H1 (cell line): ENCODE results near the gene CLDN3. TPM values are rescaled to one million over a fixed set of nuclear protein-coding genes. Genes with fewer than 3 reads are reported as not detected.

ENCODE experiments used
- CTCF ChIA-PET: fragments of 300-600 bp; sonication (Branson Sonifier 250); formaldehyde crosslinking; loops from one replicate; lab custom pipeline; 2021; ENCODE audit not compliant: partially characterized antibody; lab: Charles Lee
- POLR2A ChIA-PET: fragments of 300-600 bp; sonication (Branson Sonifier 250); formaldehyde crosslinking; loops from one replicate; lab custom pipeline; 2021; ENCODE audit warnings: inconsistent platforms; ENCODE audit not compliant: partially characterized antibody; lab: Charles Lee
- DNase-seq, 2 experiments: peaks; one replicate each; pipeline versions ENCODE4 v3.0.0 to v3.0.0-alpha.2; 2010 to 2022; ENCODE audit warnings: low spot score in 2 of 2, low read depth in 1 of 2, mixed read lengths in 1 of 2
- FAIRE-seq: peaks from 2 replicates; lab custom pipeline; 2011; peaks lifted over from hg19 to GRCh38; lab: Jason Lieb, UNC
- H2AFZ ChIP-seq: 2 replicates; pipeline ENCODE4 v1.8.1; 2012; ENCODE audit warnings: low read length, inconsistent platforms
- H2AK5ac ChIP-seq: 2 replicates; pipeline ENCODE4 v1.6.1; 2013; ENCODE audit warnings: low read depth, low read length
- H2BK120ac ChIP-seq: replicated peaks from 2 replicates; pipeline ENCODE3; 2013; ENCODE audit warnings: low read depth, low read length, inconsistent platforms
- H2BK12ac ChIP-seq: 2 replicates; pipeline ENCODE4 v1.6.1; 2013; ENCODE audit warnings: low read depth, low read length
- H2BK15ac ChIP-seq: 2 replicates; pipeline ENCODE4 v1.6.1; 2013; ENCODE audit warnings: low read length
- H2BK20ac ChIP-seq: 2 replicates; pipeline ENCODE4 v1.6.1; 2013; ENCODE audit warnings: low read length
- H2BK5ac ChIP-seq: 2 replicates; pipeline ENCODE4 v1.6.1; 2013; ENCODE audit warnings: low read depth, low read length
- H3K14ac ChIP-seq: 2 replicates; pipeline ENCODE4 v1.6.1; 2013; ENCODE audit warnings: inconsistent platforms; ENCODE audit not compliant: insufficient read length
- H3K18ac ChIP-seq: 2 replicates; pipeline ENCODE4 v1.6.1; 2013; ENCODE audit warnings: low read length; ENCODE audit errors: extremely low read depth
- H3K23ac ChIP-seq: 2 replicates; pipeline ENCODE4 v1.6.1; 2013; ENCODE audit warnings: inconsistent platforms; ENCODE audit not compliant: insufficient read length
- H3K23me2 ChIP-seq: 2 replicates; pipeline ENCODE4 v1.6.1; 2013; ENCODE audit warnings: low read depth, low read length
- H3K27ac ChIP-seq: 2 replicates; pipeline ENCODE4 v1.6.1; 2011; ENCODE audit warnings: low read depth, low read length, inconsistent platforms
- H3K27me3 ChIP-seq, 4 experiments: replicated peaks in 1 of 4; 1 replicate in 1 of 4; 2 replicates in 3 of 4; pipeline versions ENCODE4 v1.6.1 to v1.8.1; 2011 to 2013; ENCODE audit warnings: low read length in 3 of 4, mild to moderate bottlenecking in 3 of 4, inconsistent platforms in 2 of 4, mixed read lengths in 2 of 4, moderate library complexity in 1 of 4; ENCODE audit not compliant: control insufficient read depth in 3 of 4, insufficient read depth in 3 of 4; ENCODE audit errors: extremely low read depth in 1 of 4
- H3K36me3 ChIP-seq, 4 experiments: 2 replicates each; pipeline versions ENCODE4 v1.6.1 to v1.8.1; 2011 to 2013; ENCODE audit warnings: mild to moderate bottlenecking in 4 of 4, low read length in 3 of 4, moderate library complexity in 2 of 4, control low read depth in 1 of 4, inconsistent platforms in 1 of 4; ENCODE audit not compliant: insufficient read depth in 4 of 4, control insufficient read depth in 2 of 4
- H3K4ac ChIP-seq: replicated peaks from 2 replicates; pipeline ENCODE3; 2013; ENCODE audit warnings: low read length, low read depth, mixed read lengths, inconsistent platforms; ENCODE audit not compliant: insufficient read length
- H3K4me1 ChIP-seq, 4 experiments: replicated peaks in 1 of 4; 1 replicate in 1 of 4; 2 replicates in 3 of 4; pipeline versions ENCODE4 v1.6.1 to v1.8.1; 2011 to 2013; ENCODE audit warnings: low read length in 3 of 4, inconsistent platforms in 2 of 4, mixed read lengths in 1 of 4; ENCODE audit not compliant: insufficient read depth in 4 of 4, control insufficient read depth in 3 of 4
- H3K4me2 ChIP-seq, 2 experiments: 2 replicates each; pipeline versions ENCODE4 v1.6.1 to v1.8.1; 2011 to 2013; ENCODE audit warnings: low read depth in 2 of 2, low read length in 2 of 2, control low read depth in 1 of 2, inconsistent platforms in 1 of 2, mild to moderate bottlenecking in 1 of 2; ENCODE audit not compliant: insufficient read depth in 1 of 2
- H3K4me3 ChIP-seq, 4 experiments: fragments of 200-600, 300-600 bp in 1 of 4; sonication (generic), shearing (Covaris generic), sonication (Bioruptor Twin) in 1 of 4; 2 replicates each; pipeline versions ENCODE4 v1.5.1 to v1.8.1; 2011 to 2016; ENCODE audit warnings: low read length in 4 of 4, low read depth in 3 of 4, control low read depth in 2 of 4, inconsistent platforms in 2 of 4, mild to moderate bottlenecking in 2 of 4, mixed read lengths in 1 of 4, moderate library complexity in 1 of 4; ENCODE audit not compliant: insufficient read depth in 2 of 4; ENCODE audit errors: extremely low read depth in 1 of 4
- H3K56ac ChIP-seq: replicated peaks from 2 replicates; pipeline ENCODE3; 2013; ENCODE audit warnings: low read depth, mild to moderate bottlenecking, mixed read lengths, low read length, inconsistent platforms; ENCODE audit not compliant: insufficient read length
- H3K79me1 ChIP-seq: 2 replicates; pipeline ENCODE4 v1.6.1; 2013; ENCODE audit warnings: low read depth, low read length, control low read depth
- H3K79me2 ChIP-seq, 2 experiments: 2 replicates each; pipeline versions ENCODE4 v1.6.1 to v1.8.1; 2012 to 2013; ENCODE audit warnings: low read length in 2 of 2, mild to moderate bottlenecking in 2 of 2, inconsistent platforms in 1 of 2; ENCODE audit not compliant: insufficient read depth in 2 of 2, control insufficient read depth in 1 of 2
- H3K9ac ChIP-seq, 4 experiments: replicated peaks in 1 of 4; 1 replicate in 1 of 4; 2 replicates in 3 of 4; pipeline versions ENCODE4 v1.6.1 to v1.8.1; 2011 to 2013; ENCODE audit warnings: low read depth in 3 of 4, low read length in 3 of 4, control low read depth in 2 of 4, mild to moderate bottlenecking in 2 of 4, moderate library complexity in 2 of 4, inconsistent platforms in 1 of 4; ENCODE audit errors: extremely low read depth in 1 of 4
- H3K9me3 ChIP-seq, 2 experiments: 2 replicates each; pipeline versions ENCODE4 v1.6.1 to v1.8.1; 2012 to 2013; ENCODE audit warnings: mild to moderate bottlenecking in 2 of 2, moderate library complexity in 2 of 2, control low read depth in 1 of 2, inconsistent platforms in 1 of 2, low read depth in 1 of 2, low read length in 1 of 2, mixed read lengths in 1 of 2; ENCODE audit not compliant: insufficient read depth in 2 of 2
- H4K20me1 ChIP-seq, 2 experiments: replicated peaks in 1 of 2; 2 replicates each; pipeline versions ENCODE3 to v1.8.1; 2011 to 2013; ENCODE audit warnings: inconsistent platforms in 2 of 2, low read length in 2 of 2, mild to moderate bottlenecking in 1 of 2; ENCODE audit not compliant: insufficient read depth in 2 of 2, control insufficient read depth in 1 of 2
- H4K5ac ChIP-seq: 2 replicates; pipeline ENCODE4 v1.6.1; 2013; ENCODE audit warnings: low read length, low read depth, mixed read lengths, inconsistent platforms; ENCODE audit not compliant: insufficient read length
- H4K8ac ChIP-seq: 2 replicates; pipeline ENCODE4 v1.8.0; 2013; ENCODE audit warnings: mild to moderate bottlenecking, moderate library complexity, low read length, inconsistent platforms; ENCODE audit not compliant: insufficient read depth; ENCODE audit errors: extremely low read depth
- H4K91ac ChIP-seq: replicated peaks from 2 replicates; pipeline ENCODE3; 2013; ENCODE audit warnings: low read length, mixed read lengths, inconsistent platforms; ENCODE audit not compliant: insufficient read length
- BACH1 ChIP-seq: IDR thresholded peaks from 2 replicates; pipeline ENCODE4 v1.6.1; 2012; ENCODE audit warnings: low read length, improper control_type of control experiment
- CBX5 ChIP-seq: fragments of 300-800, 300-1000 bp; sonication (generic); IDR thresholded peaks from 2 replicates; pipeline ENCODE4 v1.7.1; 2016; ENCODE audit warnings: antibody characterized with exemption, low read length, low read depth
- CHD2 ChIP-seq: IDR thresholded peaks from 2 replicates; pipeline ENCODE4 v1.6.1; 2012; ENCODE audit warnings: low read length, improper control_type of control experiment
- CREB1 ChIP-seq: IDR thresholded peaks from 2 replicates; pipeline ENCODE4 v1.6.1; 2012; ENCODE audit warnings: inconsistent platforms
- CTCF ChIP-seq, 3 experiments: IDR thresholded peaks; 1 replicate in 2 of 3; 2 replicates in 1 of 3; pipeline versions ENCODE4 v1.5.1 to v1.6.1; 2011; ENCODE audit warnings: low read length in 3 of 3, mild to moderate bottlenecking in 3 of 3, inconsistent platforms in 2 of 3, low read depth in 1 of 3, moderate library complexity in 1 of 3; ENCODE audit not compliant: insufficient read depth in 1 of 3; ENCODE audit errors: control extremely low read depth in 1 of 3
- EP300 ChIP-seq, 2 experiments: IDR thresholded peaks; 1 replicate in 1 of 2; 2 replicates in 1 of 2; pipeline ENCODE4 v1.6.1; 2011 to 2012; ENCODE audit warnings: low read depth in 2 of 2, low read length in 2 of 2, mild to moderate bottlenecking in 2 of 2, borderline replicate concordance in 1 of 2, inconsistent platforms in 1 of 2, moderate library complexity in 1 of 2
- JUN ChIP-seq: IDR thresholded peaks from 2 replicates; pipeline ENCODE4 v1.6.1; 2011; ENCODE audit warnings: low read depth, mild to moderate bottlenecking, improper control_type of control experiment, low read length
- JUND ChIP-seq: IDR thresholded peaks from 2 replicates; pipeline ENCODE4 v1.6.1; 2011; ENCODE audit warnings: mild to moderate bottlenecking, improper control_type of control experiment, low read length
- NANOG ChIP-seq: IDR thresholded peaks from 2 replicates; pipeline ENCODE4 v1.6.1; 2011; ENCODE audit warnings: low read length, low read depth, mild to moderate bottlenecking, inconsistent platforms; ENCODE audit not compliant: insufficient read depth, poor library complexity, severe bottlenecking
- SP2 ChIP-seq: IDR thresholded peaks from 2 replicates; pipeline ENCODE4 v1.6.1; 2012; ENCODE audit warnings: mild to moderate bottlenecking, low read length, inconsistent platforms
- TAF1 ChIP-seq: IDR thresholded peaks from 2 replicates; pipeline ENCODE4 v1.6.1; 2011; ENCODE audit warnings: mild to moderate bottlenecking, low read depth, low read length
- TCF12 ChIP-seq: IDR thresholded peaks from 2 replicates; pipeline ENCODE4 v1.6.1; 2011; ENCODE audit warnings: low read depth, mild to moderate bottlenecking, low read length
- ZNF274 ChIP-seq: IDR thresholded peaks from 2 replicates; pipeline ENCODE4 v1.7.0; 2012; ENCODE audit warnings: low read length, borderline replicate concordance; ENCODE audit errors: extremely low read depth
- WGBS, 2 experiments: shearing (Covaris generic) in 1 of 2; methylation state at CpG; one replicate each; pipeline versions ENCODE4 v1.1.6 to v1.1.7; 2013 to 2015; ENCODE audit warnings: low lambda C conversion rate in 2 of 2, mixed read lengths in 2 of 2, inconsistent platforms in 1 of 2, low coverage in 1 of 2, missing lambda C conversion rate in 1 of 2; ENCODE audit not compliant: insufficient replicate concordance in 2 of 2, insufficient coverage in 1 of 2, insufficient read length in 1 of 2; ENCODE audit errors: extremely low coverage in 1 of 2, missing lambda C conversion rate in 1 of 2; 5-methylcytosine and 5-hydroxymethylcytosine counted together
- polyA plus RNA-seq, 7 experiments: library from polyadenylated mRNA; depleted of rRNA in 3 of 7; stranded (reverse) in 5 of 7; unstranded in 2 of 7; fragments of >200 nt in 5 of 7; fragments of 200-250 nt in 2 of 7; gene quantifications; 1 replicate in 5 of 7; 2 replicates in 1 of 7; 4 replicates in 1 of 7; pipeline versions ENCODE4 v1.2.1 to v1.2.3, GENCODE V29; 2011 to 2013; ENCODE audit warnings: missing spikeins in 2 of 7, mixed read lengths in 2 of 7
- total RNA-seq: library from RNA; stranded (reverse); fragmentation: NEBNext Ultra II Directional; extraction: Animal tissue kit (Norgen Biotek cat#: 25700); gene quantifications from 2 replicates; pipeline ENCODE4 v1.2.1, GENCODE V29; 2021

CLDN3 gene
- total and polyA plus RNA-seq, 2 of the 8 experiments (the other 6 are each of a cell fraction or from before 2014, with no cell fraction given): 19.1 to 65.2 TPM

- H3K23me2 ChIP-seq: peaks cover 3% of the 10 kb centered on the region; the same call in 1 of the 2 replicates
- POLR2A ChIA-PET: interaction anchor here (0.6 kb wide), 1 partner anchor 92 kb away, joined by 4 read pairs; no protein-coding TSS in a partner anchor
- no peak overlapping the region for H3K27ac ChIP-seq
- H3K9me3 ChIP-seq: no peaks in the 10 kb centered on the region
- WGBS, 2 experiments: 64% methylated on average over 3 of the region's 3 CpGs; no CpG with 5 or more reads in 1 of the 2 experiments
- H3K36me3 ChIP-seq: no peaks in the 10 kb centered on the region
- no peak overlapping the region for H2BK12ac ChIP-seq
- no peak overlapping the region for H3K4me3 ChIP-seq
- no peak overlapping the region for H4K8ac ChIP-seq
- H2AK5ac ChIP-seq: no peak overlapping the region
- H3K79me1 ChIP-seq: no peaks in the 10 kb centered on the region
- no peak overlapping the region for H2BK120ac ChIP-seq
- no peak overlapping the region for H3K9ac ChIP-seq
- no peak overlapping the region for H4K5ac ChIP-seq
- DNase-seq: no peak
- no peak overlapping the region for H4K91ac ChIP-seq
- FAIRE-seq: no peak
- no peaks in the 10 kb centered on the region for H3K4me1 ChIP-seq
- H3K56ac ChIP-seq: no peak overlapping the region
- H2BK5ac ChIP-seq: no peak overlapping the region
- no peaks in the 10 kb centered on the region for H3K27me3 ChIP-seq
- H4K20me1 ChIP-seq: peaks cover 0 to 3% of the 10 kb centered on the region in 2 experiments
- no peak overlapping the region for H2BK20ac ChIP-seq
- no peak overlapping the region for H3K23ac ChIP-seq
- H3K14ac ChIP-seq: no peak overlapping the region
- CTCF ChIA-PET: interaction anchor here (0.8 to 2.1 kb wide), 8 partner anchors 17 to 127 kb away, joined by 3 to 16 read pairs (median 4); no protein-coding TSS in a partner anchor
- H3K4me2 ChIP-seq: no peak overlapping the region
- no peaks in the 10 kb centered on the region for H3K79me2 ChIP-seq
- no peak overlapping the region for H3K18ac ChIP-seq
- no peak overlapping the region for H3K4ac ChIP-seq
- H2BK15ac ChIP-seq: no peak overlapping the region
- no peak overlapping the region for H2AFZ ChIP-seq
- TF ChIP-seq EP300 (IDR thresholded peaks at IDR 0.05; ENCODE audit: borderline replicate concordance in 1 of 2, low read depth in 2 of 2, low read length in 2 of 2): no peak
- no peak for TF ChIP-seq CREB1
- no peak for TF ChIP-seq SP2
- no peak for TF ChIP-seq CBX5
- no peak for TF ChIP-seq CHD2
- TF ChIP-seq NANOG: no peak
- no peak for TF ChIP-seq BACH1
- TF ChIP-seq JUN: no peak
- no peak for TF ChIP-seq CTCF (IDR thresholded peaks at IDR 0.05; ENCODE audit: control extremely low read depth in 1 of 3, insufficient read depth in 1 of 3, low read depth in 1 of 3, low read length in 3 of 3)
- TF ChIP-seq ZNF274: no peak
- TF ChIP-seq TCF12: no peak
- TF ChIP-seq TAF1: no peak
- TF ChIP-seq JUND: no peak
Measured at GRCh38 chr7:73727952-73728351, 42.1 kb downstream of the CLDN3 start.
